Measurements from ENCODE around the gene SUMF1. TPM values are rescaled to one million over a fixed set of nuclear protein-coding genes. Genes with fewer than 3 reads are reported as not detected.

Gene SUMF1
- total and polyA plus RNA-seq, 2 of the 4 experiments (the other 2 are of a cell fraction) = 26.3 to 38.4 TPM

GRCh38 chr3:4351872-4352271, 115.2 kb downstream of the SUMF1 start:
- H3K9ac ChIP-seq (ENCODE audit: low read depth, low read length) = no peak overlapping the region
- no peaks in the 10 kb centered on the region; the same call in 1 of the 2 replicates for H3K4me1 ChIP-seq (ENCODE audit: control insufficient read depth, insufficient read depth, low read length)
- dilution Hi-C loops (cut with HindIII; ENCODE audit: low sequenced_read_pairs, unreplicated experiment) (no loop called here), in situ Hi-C loops (cut with MboI; ENCODE audit: low sequenced_read_pairs) (no loop called here), intact Hi-C loops (cut with micrococcal nuclease) (loop anchor here (1.0 to 10.0 kb wide), 4 partner anchors 142 to 703 kb away; no protein-coding TSS in a partner anchor)
- TF ChIP-seq CHD1 (IDR thresholded peaks at IDR 0.05; ENCODE audit: low read depth, low read length) = no peak
- no peak for TF ChIP-seq BHLHE40 (IDR thresholded peaks at IDR 0.05; ENCODE audit: low read depth, low read length)
- no peak for TF ChIP-seq RCOR1 (IDR thresholded peaks at IDR 0.05; ENCODE audit: insufficient replicate concordance, low read length)
- TF ChIP-seq CTCF (conservative IDR thresholded peaks at IDR 0.05; ENCODE audit: low read depth, low read length) = no peak
- TF ChIP-seq RAD21 (IDR thresholded peaks at IDR 0.05; ENCODE audit: low read length) = no peak
- TF ChIP-seq RFX5 (IDR thresholded peaks at IDR 0.05; ENCODE audit: low read depth, low read length) = no peak
- TF ChIP-seq, protein P1, sequence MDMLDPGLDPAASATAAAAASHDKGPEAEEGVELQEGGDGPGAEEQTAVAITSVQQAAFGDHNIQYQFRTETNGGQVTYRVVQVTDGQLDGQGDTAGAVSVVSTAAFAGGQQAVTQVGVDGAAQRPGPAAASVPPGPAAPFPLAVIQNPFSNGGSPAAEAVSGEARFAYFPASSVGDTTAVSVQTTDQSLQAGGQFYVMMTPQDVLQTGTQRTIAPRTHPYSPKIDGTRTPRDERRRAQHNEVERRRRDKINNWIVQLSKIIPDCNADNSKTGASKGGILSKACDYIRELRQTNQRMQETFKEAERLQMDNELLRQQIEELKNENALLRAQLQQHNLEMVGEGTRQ (IDR thresholded peaks at IDR 0.05; ENCODE audit: low read depth, low read length) = no peak
- no peak for TF ChIP-seq POLR2A (IDR thresholded peaks at IDR 0.05; ENCODE audit: low read depth, low read length)
- no peak for TF ChIP-seq MAZ (IDR thresholded peaks at IDR 0.05; ENCODE audit: borderline replicate concordance, low read depth, low read length)
- H3K36me3 ChIP-seq (ENCODE audit: control insufficient read depth, insufficient read depth, low read length) = no peaks in the 10 kb centered on the region
- no peak overlapping the region for H2BK15ac ChIP-seq (ENCODE audit: low read depth, low read length)
- no TSS peak for BruUV-seq (replicated peaks)
- H2BK20ac ChIP-seq (ENCODE audit: low read depth, low read length) = no peak overlapping the region
- no peak overlapping the region for H3K23ac ChIP-seq (ENCODE audit: low read depth, low read length)
- POLR2A ChIA-PET (ENCODE audit: unreplicated experiment) = no interaction called here
- H3K14ac ChIP-seq (replicated peaks; ENCODE audit: low read depth, low read length) = no peak overlapping the region; the same call in 1 of the 2 replicates
- no peak overlapping the region for H3K18ac ChIP-seq (ENCODE audit: low read depth, low read length)
- WGBS, 2 experiments (ENCODE audit: extremely low coverage in 2 of 2, insufficient read length in 1 of 2) = 100% methylated on average over 3 of the region's 4 CpGs; no CpG with 5 or more reads in 1 of the 2 experiments
- no peak overlapping the region for H3K56ac ChIP-seq (ENCODE audit: extremely low read depth, insufficient read depth, low read length)
- H2AK5ac ChIP-seq (ENCODE audit: low read depth, low read length) = no peak overlapping the region
- H3K4me2 ChIP-seq (ENCODE audit: low read depth, low read length) = no peak overlapping the region
- ATAC-seq (ENCODE audit: low read depth) (no peak), DNase-seq (no peak)
- no peak overlapping the region for H3K27ac ChIP-seq (ENCODE audit: insufficient read depth, low read length)
- no peaks in the 10 kb centered on the region for H3K79me1 ChIP-seq (ENCODE audit: low read depth in 1 of 2, low read length in 2 of 2)
- no peaks in the 10 kb centered on the region for H3K9me1 ChIP-seq (ENCODE audit: insufficient read depth, low read length)
- no peak overlapping the region for H4K91ac ChIP-seq (ENCODE audit: insufficient read depth, low read depth, low read length)
- H4K5ac ChIP-seq (ENCODE audit: low read depth, low read length) = no peak overlapping the region
- H2BK5ac ChIP-seq (ENCODE audit: low read depth, low read length, poor library complexity, severe bottlenecking) = no peak overlapping the region
- no peaks in the 10 kb centered on the region for H4K20me1 ChIP-seq (ENCODE audit: insufficient read depth, low read length)
- H2AFZ ChIP-seq (replicated peaks; ENCODE audit: low read length, poor library complexity) = no peak overlapping the region
- H3K27me3 ChIP-seq (ENCODE audit: control insufficient read depth, insufficient read depth, low read length) = no peaks in the 10 kb centered on the region
- no peaks in the 10 kb centered on the region for H3K9me3 ChIP-seq (ENCODE audit: control insufficient read depth, insufficient read depth, low read length)
- no peak overlapping the region for H4K8ac ChIP-seq (ENCODE audit: low read depth in 2 of 2, low read length in 2 of 2)
- CTCF ChIA-PET = interaction anchor here (1.1 to 2.0 kb wide), 4 partner anchors 9 to 278 kb away, joined by 4 to 12 read pairs (median 8); partner anchors contain the start of gene ITPR1
- no peak overlapping the region; the same call in 1 of the 2 replicates for H3K4ac ChIP-seq (ENCODE audit: low read depth, low read length)
- no peak overlapping the region for H3K4me3 ChIP-seq (ENCODE audit: insufficient read depth, low read depth, low read length)
- no peak overlapping the region for H2BK120ac ChIP-seq (ENCODE audit: low read depth, low read length)
- no peak overlapping the region for H2AK9ac ChIP-seq (replicated peaks; ENCODE audit: low read depth, low read length, poor library complexity)
